Psoas muscle (tissue), 8 donors: Measurements from ENCODE around the gene RXFP4. TPM values are rescaled to one million over a fixed set of nuclear protein-coding genes. Genes with fewer than 3 reads are reported as not detected.
A peak's percentile ranks its signal among the peaks of the same experiment; 100 is the strongest.

Experiments used
- ATAC-seq, 4 donors: fragments of 200-7000 bp; cut with Tn5 transposase; one replicate each; pipeline ENCODE4 v1.9.1; 2020; ENCODE audit warnings: moderate library complexity in 3 of 4, mild to moderate bottlenecking in 2 of 4
- DNase-seq, 2 donors: peaks; one replicate each; pipeline ENCODE4 v3.0.0-alpha.2; 2020
- H3K27ac ChIP-seq: fragments of 200-600 bp; one replicate; pipeline ENCODE4 v1.8.0; 2022
- H3K27me3 ChIP-seq, 3 donors: fragments of 200-600 bp in 1 of 3; one replicate each; pipeline versions ENCODE4 v1.6.1 to v1.8.0; 2013 to 2022; ENCODE audit warnings: low read length in 2 of 3, mild to moderate bottlenecking in 2 of 3, moderate library complexity in 1 of 3; ENCODE audit not compliant: insufficient read depth in 3 of 3
- H3K36me3 ChIP-seq, 2 donors: fragments of 200-600 bp in 1 of 2; one replicate each; pipeline versions ENCODE4 v1.6.1 to v1.8.0; 2013 to 2022; ENCODE audit warnings: low read depth in 1 of 2, mild to moderate bottlenecking in 1 of 2, moderate library complexity in 1 of 2; ENCODE audit not compliant: insufficient read depth in 1 of 2
- H3K4me1 ChIP-seq: fragments of 200-600 bp; one replicate; pipeline ENCODE4 v1.8.0; 2022
- H3K4me3 ChIP-seq: fragments of 200-600 bp; one replicate; pipeline ENCODE4 v1.8.0; 2022; ENCODE audit warnings: mild to moderate bottlenecking
- H3K9me3 ChIP-seq: fragments of 200-600 bp; one replicate; pipeline ENCODE4 v1.8.0; 2022
- CTCF ChIP-seq: fragments of 200-600 bp; IDR thresholded peaks from one replicate; pipeline ENCODE4 v1.8.0; 2022; ENCODE audit warnings: antibody characterized with exemption
- WGBS, 3 donors: extraction: QIAGEN DNeasy Blood & Tissue Kit; methylation state at CpG; one replicate each; pipeline versions ENCODE4 v1.1.6 to v1.1.7; 2013; 5-methylcytosine and 5-hydroxymethylcytosine counted together
- intact Hi-C, 2 donors: fragments of 100-400 bp; cut with DNase I; formaldehyde crosslinking; loops; one replicate each; pipeline versions ENCODE4 v1.11.0 to v1.14.2; 2022
- polyA plus RNA-seq, 3 donors: library from polyadenylated mRNA; stranded (reverse); fragments of 200-250 nt; gene quantifications; one replicate each; pipeline ENCODE4 v1.2.3, GENCODE V29; 2013
- total RNA-seq, 4 donors: library from RNA; stranded (reverse); fragmentation: NEBNext Ultra II Directional in 2 of 4; extraction: Animal tissue kit (Norgen Biotek cat#: 25700) in 2 of 4; gene quantifications; one replicate each; pipeline versions ENCODE4 v1.2.1 to v1.2.4, GENCODE V29; 2021 to 2023
- donor health status: healthy with polysubstance abuse.
- donor health status: DM: no; HTN: no; CAD: no; lungs with moderate emphysema.
- donor health status: Bipolar disorder and iron deficiency.
- donor health status: healthy.
- donor health status: DM: yes; HTN: yes; CAD: no.
- donor health status: DM: no; HTN: no; CAD: no.
- donor health status: DM: no; HTN: no; CAD: no.
- donor health status: DM: yes; HTN: yes; CAD: no.

Gene RXFP4
- total and polyA plus RNA-seq, 7 donors = not detected

GRCh38 chr1:155969377-155969791 is 27.9 kb downstream of the RXFP4 start:
- H3K9me3 ChIP-seq = no peaks in the 10 kb centered on the region
- H3K4me1 ChIP-seq = peaks cover 83% of the 10 kb centered on the region
- intact Hi-C loops = no loop called here
- DNase-seq = peak; percentile 55 to 80
- H3K27me3 ChIP-seq = no peaks in the 10 kb centered on the region
- peak; percentile 73 to 84 (median 78) for ATAC-seq
- peak overlapping the region; percentile 89 for H3K27ac ChIP-seq
- TF ChIP-seq CTCF = no peak
- WGBS, 3 donors = 16 to 30% (median 29%) methylated on average over 8 to 9 of the region's 9 CpGs
- H3K4me3 ChIP-seq = peak overlapping the region; percentile 35
- peaks cover 1 to 36% of the 10 kb centered on the region in 2 donors for H3K36me3 ChIP-seq

GRCh38 chr1:155970531-155971167 is 29.2 kb downstream of the RXFP4 start:
- Histone ChIP-seq H3K9me3 (no peaks in the 10 kb centered on the region), H3K4me3 (no peak overlapping the region), H3K27me3 (no peaks in the 10 kb centered on the region), H3K27ac (peak overlapping the region; percentile 89), H3K36me3 (peaks cover 0 to 23% of the 10 kb centered on the region in 2 donors), H3K4me1 (peaks cover 94% of the 10 kb centered on the region)
- DNase-seq = peak; percentile 75 to 83
- no peak for TF ChIP-seq CTCF
- intact Hi-C loops = no loop called here
- 43 to 51% (median 46%) methylated on average over 11 of the region's 11 CpGs for WGBS, 3 donors
- ATAC-seq = peak; percentile 25 to 56 (median 42)

- peaks cover 0 to 12% of the 10 kb centered on the region in 2 donors for H3K36me3 ChIP-seq
- TF ChIP-seq CTCF = no peak
- peaks cover 94% of the 10 kb centered on the region for H3K4me1 ChIP-seq
- no peaks in the 10 kb centered on the region for H3K27me3 ChIP-seq
- H3K4me3 ChIP-seq = peak overlapping the region; percentile 11
- intact Hi-C loops = no loop called here
- ATAC-seq (no peak), DNase-seq (no peak)
- H3K9me3 ChIP-seq = no peaks in the 10 kb centered on the region
- 65 to 79% (median 76%) methylated on average over 9 of the region's 9 CpGs for whole genome bisulfite sequencing, 3 donors
- peak overlapping the region; percentile 89 for H3K27ac ChIP-seq
These were observed 30.7 kb downstream of the RXFP4 start for GRCh38 chr1:155971910-155972809.

GRCh38 chr1:155973723-155974122 is 32.3 kb downstream of the RXFP4 start:
- Histone ChIP-seq H3K27me3 (no peaks in the 10 kb centered on the region), H3K4me3 (peak overlapping the region; percentile 88), H3K27ac (peak overlapping the region; percentile 89), H3K9me3 (no peaks in the 10 kb centered on the region), H3K4me1 (peaks cover 79% of the 10 kb centered on the region), H3K36me3 (peaks cover 0 to 7% of the 10 kb centered on the region in 2 donors)
- no peak for ATAC-seq
- intact Hi-C loops = no loop called here
- DNase-seq = no peak
- 61 to 69% (median 64%) methylated on average over 3 of the region's 3 CpGs for WGBS, 3 donors
- TF ChIP-seq CTCF = no peak
